Stimulated activated CD8-positive, alpha-beta memory T cell treated with anti-CD3 and anti-CD28 coated beads, Interleukin-12 subunit alpha, Interleukin-12 subunit beta, amount 100 ng/mL, for 4 hours (primary cell): Measurements from ENCODE around the gene AKIRIN2.

Experiments
- DNase-seq: peaks from one replicate; pipeline ENCODE4 v3.0.0-alpha.2; 2020; ENCODE audit warnings: low read depth

AKIRIN2 gene

DNA sequence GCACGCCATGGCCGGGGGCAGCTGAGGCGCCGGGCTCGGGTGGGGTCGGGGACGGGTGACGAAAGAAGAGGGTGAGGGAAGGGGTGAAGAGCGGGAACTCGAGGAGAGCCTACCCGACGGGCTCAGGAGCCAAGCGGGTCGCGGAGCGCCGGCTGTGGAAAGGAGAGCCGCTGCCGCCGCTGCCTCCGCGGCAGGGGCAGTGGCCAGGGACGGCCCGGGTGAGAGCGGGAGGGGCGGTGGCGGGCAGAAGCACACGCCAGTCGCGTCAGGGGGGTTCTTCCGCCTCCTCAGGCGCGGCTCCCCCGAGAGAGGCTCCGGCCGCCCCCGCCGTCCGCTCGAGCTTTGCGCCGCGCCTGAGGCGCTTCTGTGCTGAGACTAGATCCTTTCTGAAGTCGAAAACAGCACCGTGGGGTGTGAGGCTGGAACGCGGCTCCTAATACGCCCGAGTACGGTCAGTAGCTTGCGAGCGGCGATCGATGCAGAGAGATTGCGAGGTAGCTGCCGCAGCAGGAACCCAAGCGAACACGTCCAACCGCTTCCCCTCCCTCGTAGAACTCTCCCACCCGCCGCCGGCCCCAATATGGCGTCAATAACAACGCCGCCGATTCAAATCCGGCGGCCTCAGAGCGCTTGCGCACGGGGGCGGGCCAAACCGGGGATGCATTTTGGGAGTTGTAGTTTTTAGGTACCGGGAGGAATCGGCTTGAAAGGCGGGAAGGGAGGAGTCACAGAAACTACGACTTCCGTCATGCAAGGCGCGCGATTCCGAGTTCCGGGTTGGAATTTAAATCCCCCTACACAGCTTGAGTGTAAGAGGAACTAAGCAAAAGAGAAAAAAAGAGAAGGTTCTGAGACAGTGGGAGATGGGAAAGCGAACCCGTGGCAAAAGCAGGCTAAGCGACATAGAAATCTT, at the start of gene AKIRIN2:
TSS of gene AKIRIN2 (minus strand) at position 558 of the 913 bp plus-strand sequence. CDS start at position 9, 549 bp downstream.
- DNase-seq: peak; percentile 96

DNA sequence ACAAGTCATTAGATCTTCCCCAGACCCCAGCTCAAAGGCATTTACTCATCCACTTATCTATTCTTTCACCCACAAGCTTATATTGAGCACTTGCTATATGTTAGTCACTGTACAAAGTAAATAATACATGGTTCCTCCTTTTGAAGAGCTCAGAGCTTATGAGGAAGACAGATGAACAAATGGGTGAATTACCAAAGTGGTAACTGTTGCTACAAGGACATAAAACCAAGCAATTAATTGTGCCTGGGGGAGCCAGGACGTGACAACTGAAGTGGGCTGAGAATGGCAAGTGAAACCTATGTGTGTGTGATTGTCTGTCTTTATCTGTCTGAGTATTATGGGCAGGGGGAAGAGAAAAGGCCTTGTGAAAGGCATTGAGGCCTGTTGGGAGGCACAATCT, 45.6 kb upstream of the AKIRIN2 start:
- no peak for DNase-seq

DNA sequence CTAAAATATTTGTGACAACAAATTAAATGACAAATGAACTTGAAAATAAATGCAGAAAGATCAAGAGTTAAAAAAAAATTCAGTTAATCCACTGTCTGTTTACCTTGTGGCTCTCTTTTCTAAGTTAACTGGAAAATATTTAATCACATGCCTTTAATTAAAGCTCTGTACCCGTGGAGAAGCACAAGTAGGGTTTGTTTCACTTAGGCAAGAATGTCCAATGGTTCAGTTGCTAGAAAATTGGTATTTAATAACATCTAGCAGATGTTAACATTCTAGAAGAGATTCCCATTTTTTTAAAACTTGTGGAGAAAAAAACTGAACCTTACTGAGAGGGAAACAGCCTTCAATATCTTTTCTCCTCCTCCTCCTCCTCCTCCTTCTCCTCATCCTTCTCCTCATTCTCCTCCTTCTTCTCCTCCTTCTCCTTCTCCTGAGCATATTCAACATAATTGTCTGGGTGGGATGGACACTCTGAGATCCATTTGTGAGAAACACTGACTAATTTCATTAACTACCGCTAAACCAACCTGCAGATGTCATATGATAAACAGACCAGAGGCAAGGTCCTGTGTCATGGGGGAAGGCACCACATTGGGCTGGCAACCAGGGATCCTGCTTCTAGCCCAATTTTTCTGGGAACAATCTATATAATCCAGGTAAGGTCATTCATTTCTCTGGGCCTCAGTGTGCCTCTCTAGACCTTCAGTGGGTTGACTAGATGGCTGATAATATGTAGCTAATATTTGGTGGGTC, 44.1 kb upstream of the AKIRIN2 start:
- DNase-seq: no peak

DNA sequence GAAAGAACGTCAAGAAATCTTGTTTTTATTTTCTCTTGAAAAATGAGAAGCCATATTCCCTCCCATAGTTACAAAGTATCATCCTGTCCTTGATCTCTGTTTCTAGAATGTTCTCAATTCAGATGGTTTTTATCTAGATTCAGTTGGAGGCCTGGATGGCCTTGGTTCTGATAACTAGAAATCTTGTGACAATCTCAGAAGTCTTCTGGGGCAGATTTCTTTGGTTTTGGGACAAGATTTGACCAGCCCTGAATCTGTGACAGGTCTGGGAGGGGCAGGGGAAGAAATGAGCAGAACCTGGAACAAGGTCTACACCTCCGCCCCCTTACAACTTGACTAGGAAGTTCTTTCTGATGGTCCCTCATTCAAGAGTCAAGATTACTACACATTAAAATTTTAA, 41.4 kb upstream of the AKIRIN2 start:
- no peak for DNase-seq

DNA sequence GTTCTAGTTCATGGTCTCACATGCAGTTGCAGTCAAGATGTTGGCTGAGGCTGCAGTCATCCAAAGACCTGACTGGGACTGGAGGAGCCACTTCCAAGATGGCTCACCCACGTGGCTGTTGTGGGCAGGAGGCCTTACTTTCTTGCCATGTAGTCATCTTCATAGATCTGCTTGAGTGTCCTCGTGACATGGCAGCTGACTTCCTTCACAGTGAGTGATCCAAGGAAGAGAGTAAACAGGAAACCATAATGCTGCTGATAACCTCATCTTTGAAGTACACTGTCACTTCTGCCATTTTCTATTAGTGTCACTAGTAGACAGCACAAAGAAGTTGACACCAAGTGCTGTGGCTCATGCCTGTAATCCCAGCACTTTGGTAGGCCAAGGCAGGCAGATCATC, 40.1 kb upstream of the AKIRIN2 start:
- no peak for DNase-seq

DNA sequence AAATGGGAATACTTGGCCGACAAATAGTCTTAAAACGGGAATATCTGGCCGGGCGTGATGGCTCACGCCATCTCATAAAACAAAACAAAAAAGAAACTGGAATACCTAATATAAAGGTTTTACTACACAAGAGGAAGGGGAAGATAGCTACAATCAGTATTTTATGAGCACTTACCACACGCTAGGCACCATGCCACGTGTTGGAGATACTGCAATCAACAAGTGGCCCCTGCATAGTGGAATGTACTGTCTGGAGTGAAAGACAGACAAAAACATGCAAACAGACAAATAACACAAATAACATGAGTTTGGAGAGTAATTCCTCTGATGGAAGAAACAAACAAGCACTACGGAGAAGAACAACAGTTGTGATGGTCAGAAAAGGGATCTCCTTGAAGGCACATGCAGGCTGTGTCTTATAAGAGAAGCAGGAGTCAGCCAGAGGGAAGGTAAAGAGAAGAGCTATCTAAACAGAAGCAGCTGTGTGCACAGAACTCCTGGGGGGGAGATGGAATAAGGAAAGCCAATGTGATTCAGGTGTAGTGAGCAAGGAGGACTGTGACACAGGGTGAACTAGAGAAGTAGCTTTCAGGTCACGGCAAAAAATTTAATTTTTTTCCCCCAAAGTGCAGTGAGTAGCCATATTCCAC, 39.1 kb upstream of the AKIRIN2 start:
- DNase-seq: no peak

DNA sequence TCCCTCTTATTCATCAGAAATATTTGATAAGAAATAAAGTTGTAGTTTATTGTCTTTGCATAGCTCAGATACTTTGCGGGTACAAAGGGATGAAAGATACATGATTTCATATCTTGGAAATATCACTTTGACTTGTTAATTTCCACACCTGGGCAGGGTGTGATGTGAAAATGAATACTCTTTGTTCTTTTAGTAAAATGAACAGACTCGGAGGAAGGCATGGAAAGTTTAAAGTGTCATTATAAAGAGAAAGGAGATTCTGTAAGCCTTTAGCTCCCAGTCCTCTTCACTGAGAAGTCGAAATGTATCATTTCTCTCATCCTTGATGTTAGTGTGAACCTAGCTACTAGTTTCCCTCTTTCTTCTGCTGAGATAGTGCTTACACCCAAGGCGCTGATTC, 36.7 kb upstream of the AKIRIN2 start:
- no peak for DNase-seq

DNA sequence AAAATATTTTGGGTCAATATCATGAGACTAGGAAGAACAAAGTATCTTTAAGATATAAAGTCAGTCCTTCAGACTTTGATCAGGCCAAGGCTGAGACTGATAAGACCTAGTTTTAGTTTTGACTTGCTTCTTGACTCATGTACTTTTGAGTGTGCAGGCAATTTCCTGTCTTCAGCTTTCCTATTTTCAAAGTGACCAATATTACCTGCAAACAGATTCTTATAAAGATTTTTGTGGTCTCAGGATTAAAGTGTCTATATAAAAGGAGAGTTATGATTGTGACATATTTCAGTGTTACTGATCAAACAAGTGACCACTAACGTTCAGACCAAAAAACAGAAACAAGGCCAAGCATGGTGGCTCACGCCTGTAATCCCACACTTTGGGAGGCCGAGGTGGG, 36.0 kb upstream of the AKIRIN2 start:
- no peak for DNase-seq

DNA sequence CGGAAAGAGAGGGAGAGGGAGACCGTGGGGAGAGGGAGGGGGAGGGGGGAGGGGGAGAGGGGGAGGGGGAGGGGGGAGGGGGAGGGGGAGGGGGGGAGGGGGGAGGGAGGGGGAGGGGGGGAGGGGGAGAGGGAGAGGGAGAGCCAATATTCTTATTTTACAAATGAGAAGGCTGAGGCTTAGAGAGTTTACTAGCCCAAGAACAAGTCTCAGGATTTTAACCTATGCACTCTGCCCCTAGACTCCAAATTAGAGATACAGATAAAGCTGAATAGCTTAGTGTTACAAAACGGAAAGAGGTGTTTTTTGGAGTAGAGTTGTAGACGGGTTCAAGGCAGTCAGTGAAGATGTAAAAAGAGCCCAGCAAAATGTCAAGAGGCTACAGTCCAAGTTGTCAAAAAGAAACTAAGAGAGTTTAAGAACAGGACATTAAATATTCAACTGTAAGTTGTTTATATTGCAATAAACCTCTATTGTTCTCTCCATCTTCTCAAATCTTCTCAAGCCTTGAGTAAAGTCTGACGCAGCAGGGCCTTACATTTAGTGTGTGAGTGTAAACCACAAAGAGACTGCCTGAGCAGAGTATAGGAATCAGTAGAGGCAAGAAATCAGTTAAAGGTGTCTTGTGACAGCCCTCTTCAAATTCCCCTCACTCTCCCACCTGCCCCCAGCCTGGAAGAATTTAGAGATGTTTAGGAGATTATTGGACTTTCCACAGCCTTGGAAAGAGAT, 34.9 kb upstream of the AKIRIN2 start:
- DNase-seq: no peak

DNA sequence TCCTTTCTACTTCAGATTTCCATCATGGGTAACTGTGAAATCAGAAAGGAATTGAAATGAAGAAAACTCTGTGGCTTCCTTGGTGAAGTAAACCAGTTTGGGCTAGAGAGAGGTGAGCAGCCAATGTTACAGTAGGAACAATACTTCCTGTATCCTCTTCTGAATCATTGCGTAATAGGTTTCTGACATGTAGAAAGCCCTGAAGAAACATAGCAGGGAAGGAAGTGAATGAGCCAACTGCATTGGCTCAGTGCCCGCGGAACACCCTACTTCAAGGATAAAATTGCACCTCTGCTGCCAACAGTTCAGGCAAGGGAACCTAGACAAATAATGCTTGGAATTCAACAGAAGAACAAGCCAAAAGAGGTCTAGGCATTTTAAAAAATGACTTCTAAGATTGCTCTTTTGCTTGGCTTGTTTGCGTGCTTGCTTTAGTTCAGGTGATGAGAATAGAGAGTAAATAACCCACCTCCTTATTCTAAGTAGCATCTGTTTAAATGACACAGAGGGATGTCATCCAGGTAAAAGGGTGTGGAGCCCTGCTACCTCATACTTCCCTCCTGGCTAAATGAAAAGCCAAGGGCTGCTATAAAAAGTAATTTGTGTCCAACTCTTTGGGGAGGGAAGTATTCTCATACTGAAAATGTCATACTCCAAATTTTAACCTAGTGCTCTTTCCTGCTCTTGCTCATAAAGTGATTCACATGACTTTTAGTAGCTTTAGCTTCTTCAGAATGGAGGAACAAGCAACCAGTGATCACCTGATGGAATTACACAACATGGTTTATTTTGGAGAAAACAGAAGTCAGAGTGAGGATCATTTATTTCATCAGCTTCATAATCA, 30.0 kb upstream of the AKIRIN2 start:
- no peak for DNase-seq

DNA sequence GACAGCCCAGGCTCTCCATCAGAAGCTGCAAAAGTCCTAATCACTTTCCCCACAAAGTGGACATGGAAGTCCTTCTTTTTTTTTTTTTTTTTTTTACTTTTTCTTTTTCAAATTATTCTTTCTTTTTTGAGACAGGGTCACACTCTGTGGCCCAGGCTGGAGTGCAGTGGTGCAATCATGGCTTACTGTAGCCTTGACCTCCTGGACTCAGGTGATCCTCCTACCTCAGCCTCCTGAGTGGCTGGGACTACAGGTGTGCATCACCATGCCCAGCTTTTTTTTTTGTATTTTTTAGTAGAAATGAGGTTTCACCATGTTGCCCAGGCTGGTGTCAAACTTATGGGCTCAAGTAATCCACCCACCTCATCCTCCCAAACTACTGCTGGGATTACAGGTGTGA, 29.0 kb upstream of the AKIRIN2 start:
- DNase-seq: no peak

DNA sequence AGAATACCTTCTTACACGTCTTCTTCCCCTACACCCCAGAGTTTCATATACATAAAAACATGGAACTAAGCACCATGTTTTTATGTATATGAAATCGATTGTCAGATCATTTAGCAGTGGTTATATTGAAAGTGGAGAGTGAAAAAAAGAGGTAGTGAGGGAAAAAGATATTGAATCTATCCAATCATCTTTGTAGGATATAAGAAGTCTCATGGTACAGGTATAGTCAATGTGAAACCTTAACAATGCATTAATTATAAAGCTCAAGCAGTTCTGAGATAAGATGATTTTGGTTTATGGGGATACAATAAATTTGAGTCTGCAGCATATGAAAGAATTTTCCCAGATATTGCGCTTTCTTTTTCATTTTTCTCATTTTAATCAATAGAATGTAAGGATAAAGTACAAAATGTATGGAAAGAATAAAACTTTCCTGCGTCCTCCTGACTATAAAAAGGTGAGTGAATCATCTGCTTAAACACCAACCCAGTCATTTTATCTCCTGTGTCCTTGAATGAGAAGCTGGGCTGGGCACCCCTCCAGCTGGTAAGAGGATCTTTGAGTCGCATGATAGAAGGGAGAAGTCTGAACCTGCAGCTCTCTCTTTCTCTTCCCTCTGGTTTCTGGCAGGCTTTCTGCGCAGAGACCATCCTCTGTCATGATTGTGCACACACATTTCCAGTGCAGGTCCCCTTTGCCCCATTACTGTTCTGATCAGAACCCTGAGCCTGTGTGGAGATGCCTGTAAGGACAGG, 28.1 kb upstream of the AKIRIN2 start:
- DNase-seq: no peak

DNA sequence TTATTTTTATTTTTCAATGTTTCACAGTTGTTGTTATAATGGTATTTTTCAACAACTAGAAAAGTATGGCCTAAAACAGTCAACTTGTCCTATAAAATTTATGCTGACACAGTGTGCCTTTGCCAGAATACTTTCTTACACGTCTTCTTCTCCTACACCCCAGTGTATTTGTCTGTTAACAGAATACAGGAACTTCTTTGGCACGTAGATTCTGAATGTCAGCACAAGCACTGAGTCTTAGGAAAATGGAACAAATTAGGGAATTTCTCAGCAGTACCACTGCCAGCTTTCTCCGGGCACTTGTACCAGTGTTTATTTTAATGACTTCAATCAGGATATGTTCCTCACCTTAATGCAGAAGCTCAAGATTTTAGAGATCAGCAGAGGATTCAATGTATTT, 26.7 kb upstream of the AKIRIN2 start:
- no peak for DNase-seq

DNA sequence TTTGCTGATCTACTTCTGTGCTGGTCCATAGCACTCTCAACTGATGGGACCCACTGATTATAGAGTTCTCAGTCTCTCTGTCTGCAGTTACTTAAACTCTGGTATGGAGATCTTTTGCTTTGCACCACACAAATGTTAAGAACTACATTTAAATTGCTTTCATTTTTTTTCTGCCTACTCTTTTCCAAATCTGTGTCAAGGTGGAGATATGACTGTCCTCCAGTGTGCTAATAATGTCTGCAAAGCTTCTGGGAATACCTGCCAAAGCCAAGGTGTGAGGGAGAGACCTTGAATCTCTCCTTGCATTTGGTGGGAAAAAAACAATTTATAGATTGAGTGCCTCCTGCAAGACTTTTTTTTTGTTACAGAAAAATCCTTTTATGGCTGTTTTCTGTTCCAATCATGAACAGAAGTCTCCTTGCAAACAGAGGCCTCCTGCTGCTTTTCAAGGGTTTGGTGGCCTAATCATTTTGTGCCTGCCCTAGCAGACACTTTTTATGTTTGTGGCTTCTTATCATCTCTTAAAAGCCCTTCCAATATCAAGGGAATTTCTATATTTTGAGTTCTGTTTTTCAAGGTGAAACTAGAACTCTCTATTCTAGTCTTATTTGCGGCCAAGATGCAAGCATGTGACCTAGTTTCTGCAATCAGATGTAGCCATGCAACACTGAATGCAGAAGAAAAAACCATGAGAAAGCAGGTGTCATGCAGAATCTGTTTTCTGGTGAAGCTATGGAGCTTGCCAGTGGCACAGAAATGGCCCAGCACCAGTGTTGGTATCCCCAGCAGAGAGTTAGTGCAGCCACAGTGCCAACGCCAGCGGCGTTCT, 23.2 kb upstream of the AKIRIN2 start:
- DNase-seq: no peak

DNA sequence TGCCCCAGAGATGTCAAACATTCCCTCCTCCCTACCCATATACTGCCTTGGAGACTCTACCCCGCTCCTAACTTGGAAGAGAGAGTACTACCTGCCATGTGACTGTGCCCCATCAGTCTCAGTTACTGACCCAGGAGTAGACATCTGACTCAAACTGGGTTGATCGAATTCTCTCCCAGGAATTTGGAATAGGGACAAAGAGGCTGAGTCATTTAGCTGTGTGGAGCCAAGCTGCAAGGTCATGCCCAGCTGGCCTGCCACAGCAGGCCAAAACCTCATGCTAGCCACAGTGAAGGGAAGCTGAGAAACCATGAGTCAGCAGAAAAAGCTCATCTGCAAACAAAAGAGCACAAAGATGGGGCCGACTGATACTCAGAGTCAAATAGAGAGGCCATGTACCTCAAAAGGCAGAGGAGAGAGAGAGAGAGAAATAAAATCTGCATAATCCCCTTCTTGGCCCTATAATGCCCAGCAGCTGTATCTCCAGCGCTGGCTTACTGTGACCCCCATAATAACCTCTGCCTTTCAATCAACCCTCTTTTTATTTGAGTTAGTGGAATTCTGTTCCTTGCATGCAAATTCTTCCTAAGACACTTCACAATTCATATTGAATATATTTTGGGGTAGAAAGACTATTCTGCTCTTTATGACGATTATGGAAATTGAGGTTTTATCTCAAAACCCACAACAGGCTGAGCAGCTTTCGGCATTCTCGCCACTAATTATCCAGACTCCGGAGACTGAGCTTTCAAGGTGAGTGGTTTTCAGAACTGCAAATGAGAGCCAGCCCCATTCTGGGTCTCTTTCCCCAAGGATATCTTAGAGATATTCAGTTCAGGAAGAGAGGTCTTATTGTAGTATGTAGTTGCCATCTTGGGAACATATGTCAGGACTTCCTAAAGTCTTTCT, 21.4 kb upstream of the AKIRIN2 start:
- DNase-seq: no peak

DNA sequence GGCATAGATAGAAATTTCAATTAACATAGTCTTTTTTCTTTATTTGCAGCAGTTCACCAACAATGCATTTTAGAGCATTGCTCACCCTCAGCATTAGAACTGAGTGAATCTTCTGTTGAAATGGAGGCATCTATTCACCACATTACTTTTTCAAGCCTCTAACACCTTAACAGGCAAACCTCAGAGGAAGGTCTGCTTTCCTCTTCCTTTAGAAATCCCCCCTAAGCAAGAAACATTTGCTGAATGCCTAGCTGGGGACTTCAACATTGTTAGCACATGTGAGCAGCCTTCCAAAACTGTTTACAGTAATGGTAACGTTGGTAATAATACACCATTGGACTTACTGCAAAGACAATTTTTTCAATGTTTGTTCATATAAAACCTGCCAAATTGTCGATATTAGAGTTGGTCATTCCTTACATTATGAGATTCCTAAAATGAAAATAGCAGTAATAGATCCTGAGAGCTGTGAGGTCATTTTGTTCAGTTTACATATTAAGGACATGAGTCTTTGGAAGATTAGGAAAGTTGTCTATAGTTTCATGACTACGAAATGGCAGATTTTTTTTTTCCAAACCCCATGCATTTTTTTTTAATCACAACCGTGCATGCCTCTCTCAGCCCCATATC, 20.6 kb upstream of the AKIRIN2 start:
- DNase-seq: no peak

DNA sequence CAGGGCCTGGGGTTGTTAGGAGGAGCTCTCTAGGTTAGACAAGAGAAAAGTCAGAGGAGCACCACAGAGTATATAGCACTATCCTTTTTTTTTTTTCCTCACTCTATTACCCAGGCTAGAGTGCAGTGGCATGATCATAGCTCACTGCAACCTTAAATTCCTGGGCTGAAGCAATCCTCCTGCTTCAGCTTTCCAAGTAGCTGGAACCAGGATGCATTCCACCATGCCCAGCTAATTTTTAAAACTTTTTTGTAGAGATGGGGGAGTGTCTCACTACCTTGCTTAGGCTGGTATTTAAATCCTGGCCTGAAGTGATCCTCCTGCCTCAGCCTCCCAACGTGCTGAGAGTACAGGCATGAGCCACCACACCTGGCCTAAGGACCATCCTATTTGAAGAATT, 19.3 kb upstream of the AKIRIN2 start:
- no peak for DNase-seq
